ENCODE results near the gene CPT1B.

CPT1B gene

DNA sequence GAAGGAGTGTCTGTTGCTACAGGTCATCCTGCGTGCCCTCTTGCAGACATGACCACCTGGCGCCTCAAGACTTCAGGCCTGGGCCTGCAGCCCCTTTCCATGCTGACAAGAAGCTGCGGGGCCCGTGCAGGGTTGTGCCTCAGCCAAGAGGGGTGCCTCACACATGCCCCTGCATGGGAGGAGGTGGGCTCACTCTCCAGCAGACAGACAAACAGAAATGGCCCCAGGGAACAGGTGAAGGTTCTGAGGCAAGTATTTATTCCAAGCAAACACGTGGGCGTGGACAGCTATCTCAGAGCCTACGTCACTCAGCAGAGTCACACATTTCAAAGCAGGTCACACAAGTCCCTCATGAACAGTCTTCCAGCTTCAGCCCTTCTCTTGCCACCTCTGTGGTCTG, 9.6 kb downstream of the CPT1B start:
- no peak for DNase-seq

DNA sequence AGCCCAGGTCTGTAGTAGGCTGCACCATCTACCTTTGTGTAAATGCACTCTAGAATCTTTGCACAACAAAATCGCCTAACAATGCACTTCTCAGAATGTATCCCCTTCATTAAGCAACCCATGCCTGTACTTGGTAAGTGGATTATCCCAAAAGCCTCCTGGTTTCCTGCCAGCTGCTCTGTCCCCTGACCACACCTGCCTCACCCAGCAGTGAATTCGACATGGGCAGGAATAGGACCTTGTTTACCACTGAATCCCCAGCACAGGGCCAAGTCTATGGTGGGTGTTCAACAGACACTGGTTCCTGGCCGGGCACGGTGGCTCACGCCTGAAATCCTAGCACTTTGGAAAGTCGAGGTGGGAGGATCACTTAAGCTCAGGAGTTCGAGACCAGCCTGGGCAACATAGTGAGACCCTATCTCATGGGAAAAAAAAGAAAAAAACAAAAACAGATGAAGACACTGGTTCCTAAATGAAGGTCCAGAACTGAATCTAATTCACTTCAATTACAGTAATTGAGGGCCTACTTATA, 10.4 kb downstream of the CPT1B start:
- no peak for DNase-seq

DNA sequence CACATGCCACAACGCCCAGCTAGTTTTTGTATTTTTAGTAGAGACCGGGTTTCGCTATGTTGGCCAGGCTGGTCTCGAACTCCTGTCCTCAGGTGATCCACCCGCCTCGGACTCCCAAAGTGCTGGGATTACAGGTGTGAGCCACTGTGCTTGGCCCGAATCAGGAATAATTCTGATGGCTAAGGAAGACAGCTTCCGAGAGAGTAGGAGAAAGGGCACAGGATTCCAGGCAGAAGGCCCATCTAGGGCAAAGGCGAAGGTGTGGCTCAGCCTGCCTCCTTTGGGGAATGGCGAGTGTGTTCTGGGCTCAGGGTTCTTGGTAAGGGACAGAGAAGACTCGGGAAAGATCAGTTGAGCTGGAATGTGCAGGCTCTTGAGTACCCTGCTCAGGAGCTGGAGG, 13.9 kb downstream of the CPT1B start:
- no peak for DNase-seq

DNA sequence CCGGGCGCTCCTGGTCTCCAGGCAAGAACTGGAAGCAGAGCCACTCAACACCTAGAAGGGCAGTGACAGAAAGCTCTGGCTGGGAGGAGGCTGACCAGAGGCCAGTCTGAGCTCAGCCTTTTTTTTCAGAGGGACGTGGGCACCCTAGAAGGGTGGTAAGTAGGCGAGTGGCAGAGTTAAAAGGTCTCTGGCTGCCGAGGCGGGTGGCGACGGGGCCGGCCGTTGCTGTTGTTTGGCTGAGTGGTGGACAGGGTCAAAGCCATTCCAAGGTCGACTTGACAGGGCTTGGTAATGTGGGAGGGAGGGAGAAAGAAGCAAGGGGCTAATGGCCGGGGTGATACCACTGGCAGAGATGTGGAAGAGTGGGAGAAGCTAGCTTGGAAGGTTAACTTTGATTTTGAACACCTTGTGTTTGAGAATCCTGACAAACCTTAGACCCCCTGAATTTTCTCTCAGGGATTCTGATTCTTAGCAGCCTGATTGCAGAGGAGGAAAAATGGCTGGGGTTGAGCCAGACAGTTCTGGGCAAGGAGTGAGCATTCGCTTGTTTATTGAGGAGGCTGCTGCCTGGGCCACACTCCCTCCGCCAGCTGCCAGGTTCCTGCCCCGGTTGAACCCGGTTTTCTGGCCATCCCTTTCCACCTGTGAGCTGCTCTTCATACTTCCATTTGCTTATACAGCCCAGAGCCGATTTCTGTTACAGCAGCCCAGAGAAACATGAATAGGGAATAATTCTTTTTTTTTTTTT, 14.6 kb downstream of the CPT1B start:
- no peak for DNase-seq

DNA sequence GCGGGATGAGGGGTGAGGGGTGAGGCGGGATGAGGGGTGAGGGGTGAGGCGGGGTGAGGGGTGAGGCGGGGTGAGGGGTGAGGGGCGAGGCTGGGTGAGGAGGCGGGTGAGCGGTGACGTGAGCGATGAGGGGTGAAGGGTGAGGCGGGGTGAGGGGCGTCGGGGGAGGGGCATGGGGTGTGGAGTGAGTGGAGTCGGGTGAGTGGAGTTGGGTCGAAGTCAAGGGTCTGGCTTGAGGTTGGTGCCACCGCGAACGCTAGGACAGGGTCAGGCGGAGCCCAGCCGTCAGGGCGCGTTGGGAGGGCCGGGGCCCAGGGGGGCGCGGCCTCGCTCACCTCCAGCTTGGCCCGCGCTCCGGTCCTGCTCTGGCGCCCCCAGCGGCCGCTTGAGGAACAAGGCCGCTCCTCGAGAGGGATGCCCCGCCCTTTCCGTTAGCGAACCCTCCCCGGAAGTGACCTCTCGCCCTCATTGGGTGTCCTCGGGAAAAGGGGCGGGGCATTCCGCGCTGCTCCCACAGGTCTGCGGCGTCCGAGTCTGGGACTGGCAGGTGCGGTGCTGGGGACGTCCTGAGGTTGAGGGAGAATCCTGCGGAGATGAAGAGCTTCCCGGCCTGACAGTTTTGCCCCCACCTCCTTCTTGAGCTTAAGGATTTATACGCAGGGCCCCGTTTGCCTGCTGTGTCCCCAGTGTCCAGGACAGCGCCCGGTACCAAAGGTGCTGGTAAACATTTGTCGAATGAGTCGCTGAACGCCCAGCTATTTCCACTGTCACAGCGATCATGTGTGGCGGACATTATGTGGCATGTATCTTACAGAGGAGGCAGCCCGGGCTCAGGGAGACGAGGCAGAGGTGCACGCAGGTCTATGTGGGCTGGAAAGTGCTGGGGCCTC, 15.5 kb downstream of the CPT1B start, which contains the start of gene SYCE3:
SYCE3 (minus strand) TSS at position 397 of the 890 bp plus-strand sequence. CDS start 6,514 bp downstream, outside the sequence.
- peak; percentile 95 for DNase-seq

DNA sequence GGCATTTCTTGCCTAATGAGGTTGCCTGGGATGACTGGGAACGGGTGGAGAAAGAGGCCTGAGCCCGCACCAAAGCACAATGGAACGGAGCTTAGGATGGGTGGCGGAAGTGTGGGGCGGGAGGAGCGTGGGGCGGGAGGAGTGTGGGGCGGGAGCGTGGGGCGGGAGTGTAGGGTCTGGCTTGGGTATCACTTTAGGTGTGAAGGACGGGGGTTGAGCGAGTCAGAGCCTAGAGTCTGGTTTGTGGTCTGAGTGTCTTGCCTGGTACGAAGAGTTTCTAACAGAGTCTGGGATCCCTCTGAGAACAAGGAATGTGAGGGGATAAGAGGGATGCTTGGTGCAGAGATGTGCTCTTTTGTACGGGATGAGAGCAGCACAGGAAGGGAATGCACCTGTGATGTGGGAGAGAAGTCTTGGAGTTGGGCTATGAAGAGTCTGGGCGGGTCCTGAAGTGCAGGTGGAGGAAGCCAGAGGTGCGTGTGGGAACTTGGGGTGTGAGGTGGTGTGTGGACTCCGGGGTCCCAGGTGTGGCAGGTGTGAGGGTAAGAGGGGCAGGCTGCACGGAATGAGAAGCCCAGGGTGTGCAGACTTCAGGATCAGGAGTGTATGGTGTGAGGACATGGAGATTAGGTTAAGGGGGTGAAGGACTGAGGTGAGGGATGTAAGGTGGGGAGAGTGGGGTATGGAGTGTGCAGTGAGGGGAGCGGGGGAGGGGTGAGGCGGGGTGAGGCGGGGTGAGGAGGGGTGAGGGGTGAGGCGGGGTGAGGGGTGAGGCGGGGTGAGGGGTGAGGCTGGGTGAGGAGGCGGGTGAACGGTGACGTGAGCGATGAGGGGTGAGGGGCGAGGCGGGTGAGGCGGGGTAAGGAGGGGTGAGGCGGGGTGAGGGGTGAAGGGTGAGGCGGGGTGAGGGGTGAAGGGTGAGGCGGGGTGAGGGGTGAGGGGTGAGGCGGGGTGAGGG, 16.5 kb downstream of the CPT1B start:
- no peak for DNase-seq

DNA sequence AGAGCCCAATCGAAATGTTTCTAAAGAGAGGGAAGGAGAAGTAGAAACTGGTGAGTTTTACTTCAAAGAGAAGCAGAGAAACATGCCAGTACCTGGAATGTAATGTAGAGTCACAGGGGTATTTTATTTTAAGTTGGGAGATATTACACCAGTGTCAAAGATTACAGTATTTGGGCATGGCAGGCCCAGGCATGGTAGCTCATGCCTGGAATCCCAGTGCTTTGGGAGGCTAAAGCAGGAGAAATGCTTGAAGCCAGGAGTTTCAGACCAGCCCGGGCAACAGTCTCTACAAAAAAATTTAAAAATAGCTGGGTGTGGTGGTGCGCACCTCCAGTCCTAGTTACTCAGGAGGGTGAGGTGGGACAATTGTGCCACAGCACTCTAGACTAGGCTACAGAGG, 18.2 kb downstream of the CPT1B start:
- DNase-seq, result no peak

DNA sequence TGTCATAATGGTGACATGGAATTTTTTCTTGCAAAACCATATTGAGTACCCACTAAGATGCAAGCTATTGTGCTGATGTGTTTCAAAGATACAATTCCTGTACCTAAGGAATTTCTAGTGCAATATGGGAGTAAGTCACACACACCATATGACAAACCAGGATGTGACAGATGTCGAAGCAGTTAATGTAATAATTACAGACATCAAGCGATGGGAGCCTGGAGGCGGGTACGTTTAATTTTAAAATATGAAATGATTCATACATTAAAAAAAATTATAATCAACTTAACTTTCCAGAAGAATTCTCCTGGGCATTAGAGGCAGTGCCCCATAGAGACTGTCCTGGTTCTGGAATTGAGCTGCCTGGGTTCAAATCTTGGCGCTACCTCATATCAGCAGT, 21.5 kb downstream of the CPT1B start:
- no peak for DNase-seq

DNA sequence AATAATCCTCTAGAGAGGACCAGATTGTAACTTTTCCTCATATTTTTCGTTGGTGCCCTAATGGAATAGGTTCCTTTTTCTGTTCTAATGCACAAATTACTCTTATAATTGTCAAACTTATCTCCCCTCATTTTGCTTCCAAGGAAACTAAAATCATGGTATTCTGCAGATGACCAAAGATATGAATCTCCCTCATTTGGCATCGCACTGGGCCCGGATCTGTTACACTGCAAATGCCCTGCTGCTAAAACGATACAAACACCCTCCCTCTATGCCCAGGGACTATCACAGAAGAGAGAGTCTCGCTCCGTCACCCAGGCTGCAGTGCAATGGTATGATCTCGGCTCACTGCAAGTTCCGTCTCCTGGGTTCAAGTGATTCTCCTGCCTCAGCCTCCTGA, 24.9 kb downstream of the CPT1B start:
- DNase-seq, result no peak

DNA sequence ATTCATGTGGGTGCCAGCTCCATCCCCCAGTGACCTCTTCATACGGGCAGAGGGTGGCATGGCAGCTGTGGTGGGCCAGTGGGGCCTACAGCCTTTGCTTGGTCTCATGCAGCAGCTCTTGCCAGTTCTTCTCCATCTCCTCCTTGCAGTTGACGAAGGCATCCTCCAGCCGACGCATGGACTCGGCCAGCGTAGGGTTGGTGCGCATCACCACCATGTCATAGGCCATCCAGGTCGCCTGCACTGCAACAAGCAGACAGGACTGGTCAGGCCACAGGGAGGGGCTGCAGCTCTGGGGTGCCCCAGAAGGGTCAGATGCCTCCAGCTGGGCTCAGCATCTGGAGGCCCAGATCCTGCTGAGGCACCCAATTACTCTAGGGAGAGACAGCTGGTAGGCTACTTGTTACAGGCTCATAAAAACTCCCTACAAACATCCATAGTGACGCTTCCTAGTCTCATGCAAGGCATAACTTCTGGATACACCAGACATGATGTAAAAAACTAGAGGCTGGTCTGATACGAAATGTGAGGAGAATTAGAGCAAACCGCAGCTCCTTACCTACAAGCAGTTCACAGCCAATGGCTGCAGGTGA, 27.0 kb downstream of the CPT1B start:
- no peak for DNase-seq

DNA sequence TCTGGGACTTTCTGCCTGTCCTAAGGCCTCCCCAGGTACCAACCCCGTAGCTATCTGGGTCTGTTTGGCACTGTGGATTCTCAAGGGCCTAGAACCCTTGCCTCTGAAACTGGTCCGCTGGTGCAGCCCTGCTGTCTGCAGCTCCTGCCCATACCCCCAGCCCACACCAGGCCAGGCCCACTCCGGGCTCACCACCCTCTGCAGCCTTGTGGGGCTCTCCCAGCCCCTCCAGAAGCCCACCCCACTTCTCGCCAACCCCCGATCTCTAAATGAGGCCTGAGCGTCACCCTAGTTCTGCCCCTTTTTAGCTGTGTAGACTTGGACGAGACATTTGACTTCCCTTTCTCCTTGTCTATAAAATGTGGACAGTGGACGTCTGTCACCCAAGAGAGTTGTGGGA, 27.8 kb downstream of the CPT1B start:
- no peak for DNase-seq

DNA sequence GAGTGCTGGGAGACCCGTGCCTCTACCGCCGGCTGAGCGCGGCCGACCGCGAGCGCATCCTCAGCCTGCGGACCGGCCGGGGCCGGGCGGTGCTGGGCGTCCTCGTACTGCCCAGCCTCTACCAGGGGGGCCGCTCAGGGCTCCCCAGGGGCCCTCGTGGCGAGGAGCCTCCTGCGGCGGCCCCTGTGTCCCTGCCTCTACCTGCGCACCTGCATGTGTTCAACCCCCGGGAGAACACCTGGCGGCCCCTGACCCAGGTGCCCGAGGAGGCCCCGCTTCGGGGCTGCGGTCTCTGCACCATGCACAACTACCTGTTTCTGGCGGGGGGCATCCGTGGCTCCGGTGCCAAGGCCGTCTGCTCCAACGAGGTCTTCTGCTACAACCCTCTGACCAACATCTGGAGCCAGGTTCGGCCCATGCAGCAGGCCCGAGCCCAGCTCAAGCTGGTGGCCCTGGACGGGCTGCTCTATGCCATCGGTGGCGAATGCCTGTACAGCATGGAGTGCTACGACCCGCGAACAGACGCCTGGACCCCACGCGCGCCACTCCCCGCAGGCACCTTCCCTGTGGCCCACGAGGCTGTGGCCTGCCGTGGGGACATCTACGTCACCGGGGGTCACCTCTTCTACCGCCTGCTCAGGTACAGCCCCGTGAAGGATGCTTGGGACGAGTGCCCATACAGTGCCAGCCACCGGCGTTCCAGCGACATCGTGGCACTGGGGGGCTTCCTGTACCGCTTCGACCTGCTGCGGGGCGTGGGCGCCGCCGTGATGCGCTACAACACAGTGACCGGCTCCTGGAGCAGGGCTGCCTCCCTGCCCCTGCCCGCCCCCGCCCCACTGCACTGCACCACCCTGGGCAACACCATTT, 29.1 kb downstream of the CPT1B start:
- no peak for DNase-seq

DNA sequence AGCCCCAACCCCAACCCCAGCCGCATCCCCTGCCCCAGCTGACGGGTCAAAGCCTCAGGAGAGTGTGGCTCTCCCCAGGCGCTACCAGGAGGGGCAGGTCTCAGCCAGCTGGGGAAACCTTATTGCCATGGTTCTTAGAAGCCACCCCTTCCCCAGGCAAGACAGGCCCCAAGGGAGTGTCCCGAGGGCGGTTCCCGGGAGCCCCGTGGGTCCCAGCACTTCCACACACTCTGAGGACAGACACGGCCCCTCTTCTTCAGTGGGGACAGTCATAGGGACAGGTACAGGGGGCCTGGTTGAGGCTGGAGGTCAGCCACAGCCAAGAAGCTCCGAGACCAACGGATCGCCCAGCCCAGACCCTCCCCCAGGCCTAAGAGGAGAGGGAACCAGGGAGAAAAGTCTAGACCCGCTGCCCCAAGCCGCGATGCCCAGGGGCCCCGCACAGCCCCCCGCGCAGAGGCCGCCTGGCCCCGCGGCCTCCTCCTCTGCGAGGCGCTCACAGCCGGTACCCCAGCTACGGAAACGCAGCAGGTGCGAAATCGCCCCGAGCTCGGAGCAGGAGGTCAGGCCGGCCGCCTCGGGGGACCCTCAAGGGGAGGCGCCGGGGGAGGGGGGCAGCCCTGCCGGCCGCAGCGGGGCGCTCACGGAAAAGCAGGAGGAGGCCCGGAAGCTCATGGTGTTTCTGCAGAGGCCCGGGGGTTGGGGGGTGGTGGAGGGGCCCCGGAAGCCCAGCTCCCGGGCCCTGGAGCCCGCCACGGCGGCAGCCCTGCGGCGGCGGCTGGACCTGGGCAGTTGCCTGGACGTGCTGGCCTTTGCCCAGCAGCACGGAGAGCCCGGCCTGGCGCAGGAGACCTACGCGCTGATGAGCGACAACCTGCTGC, 29.9 kb downstream of the CPT1B start:
- DNase-seq, result peak; percentile 52

DNA sequence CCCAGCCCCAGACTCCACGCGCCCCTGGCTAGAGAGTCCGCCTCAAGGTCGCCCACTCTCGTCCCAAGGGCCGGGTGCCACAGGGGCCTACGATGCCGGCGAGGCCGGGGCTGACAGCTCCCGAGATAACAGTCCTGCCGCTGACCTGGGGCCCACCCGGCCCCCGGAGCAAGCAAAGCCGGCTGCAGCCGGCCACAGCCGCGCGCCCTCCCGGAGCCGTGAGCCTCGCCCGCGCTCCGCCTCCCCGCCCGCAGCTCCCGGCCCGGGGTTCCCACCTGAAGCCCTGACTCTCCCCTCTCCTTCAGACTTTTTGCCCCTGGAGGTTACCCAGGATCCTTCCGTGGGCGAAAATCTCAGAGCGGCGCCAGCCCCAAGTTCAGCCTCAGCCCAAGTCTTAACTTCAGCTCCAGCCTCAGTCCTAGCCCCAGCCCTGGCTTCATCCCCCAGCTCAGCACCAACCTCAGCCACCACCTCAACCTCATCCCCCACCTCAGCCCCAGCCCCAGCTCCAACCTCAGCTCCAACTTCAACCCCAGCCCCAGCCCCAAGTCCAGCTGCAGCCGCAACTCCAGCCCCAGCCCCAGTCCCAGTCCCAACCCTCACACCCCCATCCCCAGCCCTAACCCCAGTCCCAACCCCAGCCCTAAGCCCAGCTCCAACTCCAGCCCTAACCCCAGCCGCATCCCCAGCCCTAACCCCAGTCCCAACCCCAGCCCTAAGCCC, 30.8 kb downstream of the CPT1B start:
- no peak for DNase-seq

DNA sequence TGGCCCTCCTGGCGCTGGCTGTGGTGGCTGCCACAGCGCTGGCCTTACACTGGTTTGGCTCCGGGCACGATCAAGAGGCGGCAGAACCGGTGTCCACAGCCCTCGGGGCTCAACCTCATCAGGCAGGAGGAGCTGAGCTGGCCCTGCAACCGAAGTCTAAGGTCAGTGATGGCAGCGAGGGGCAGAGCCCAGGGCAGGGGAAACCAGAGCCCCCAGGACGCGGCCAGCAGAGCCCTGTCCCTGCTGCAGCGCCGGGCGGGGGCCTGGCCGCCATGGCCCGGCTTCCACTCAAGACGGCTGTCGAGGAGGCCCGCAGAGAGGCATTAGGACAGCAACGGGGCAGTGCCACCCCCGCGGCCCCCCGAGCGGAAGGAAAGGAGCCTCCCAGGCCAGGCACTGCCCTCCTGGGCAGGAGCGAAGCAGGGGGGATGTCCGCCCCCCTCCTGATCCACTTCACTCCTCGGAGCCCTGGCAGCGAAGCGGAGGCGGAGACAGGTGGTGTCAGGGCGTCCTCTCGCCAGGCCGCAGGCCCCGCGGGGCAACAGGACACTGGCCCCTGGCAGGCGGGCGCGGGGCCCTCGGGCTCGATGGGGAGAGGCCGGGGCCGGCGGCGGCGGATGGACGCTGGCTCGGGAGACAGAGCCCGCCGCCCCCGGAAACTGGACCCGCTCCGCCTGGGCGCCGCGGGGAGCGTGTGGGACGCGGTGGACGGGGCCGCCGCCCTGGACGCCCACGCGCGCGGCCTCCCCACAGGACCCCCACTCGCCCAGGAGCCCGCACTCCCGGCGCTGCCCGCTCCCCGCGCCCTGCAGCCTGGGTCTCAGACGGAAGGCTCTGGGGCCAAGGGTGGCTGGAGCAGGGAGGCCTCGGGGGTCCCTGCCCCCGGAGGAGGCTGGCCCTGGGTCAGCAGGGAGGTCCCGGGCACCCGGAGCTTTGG, 31.6 kb downstream of the CPT1B start:
- DNase-seq, result no peak

DNA sequence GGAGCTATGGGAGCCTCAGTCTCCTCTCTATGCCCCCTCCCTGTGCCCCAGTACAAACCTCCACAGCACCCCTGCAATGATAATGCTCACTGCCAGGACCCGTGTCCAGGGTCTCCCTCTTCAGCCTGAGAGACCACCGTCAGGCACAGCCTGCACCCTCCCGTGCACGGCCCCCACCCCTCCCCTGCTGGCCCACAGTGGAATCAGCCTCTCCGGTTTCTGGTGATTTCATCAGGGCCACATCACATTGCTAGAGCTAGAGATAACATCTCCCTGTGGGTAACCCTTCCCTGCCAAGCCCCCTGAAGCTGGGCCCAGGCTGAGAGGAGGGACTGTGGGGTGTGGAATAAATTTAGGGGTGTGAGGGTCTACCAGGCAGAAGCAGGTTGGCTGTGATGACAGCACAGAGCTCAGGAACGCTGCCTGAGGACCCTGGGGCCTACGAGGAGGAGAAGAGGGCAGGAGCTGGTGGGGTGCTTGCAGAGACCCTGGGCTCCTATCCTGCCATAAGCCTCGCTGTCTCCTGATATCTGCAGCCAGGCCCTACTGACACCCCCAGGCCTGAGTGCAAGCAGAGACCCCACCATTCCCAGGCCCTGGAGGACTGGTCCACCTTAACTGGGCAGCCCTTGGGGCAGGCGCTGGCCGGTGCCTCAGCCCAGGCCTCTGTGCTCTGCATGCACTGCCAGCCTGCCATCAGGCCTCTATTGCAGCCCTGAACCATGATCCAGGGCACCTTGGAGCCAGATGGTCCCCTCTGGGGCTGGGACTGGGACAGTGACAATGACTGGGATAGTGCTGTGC, 32.5 kb downstream of the CPT1B start, which contains the start of gene KLHDC7B:
KLHDC7B (plus strand) TSS at position 378 of the 804 bp plus-strand sequence; CDS start at position 723, 345 bp downstream.
- DNase-seq, result no peak

DNA sequence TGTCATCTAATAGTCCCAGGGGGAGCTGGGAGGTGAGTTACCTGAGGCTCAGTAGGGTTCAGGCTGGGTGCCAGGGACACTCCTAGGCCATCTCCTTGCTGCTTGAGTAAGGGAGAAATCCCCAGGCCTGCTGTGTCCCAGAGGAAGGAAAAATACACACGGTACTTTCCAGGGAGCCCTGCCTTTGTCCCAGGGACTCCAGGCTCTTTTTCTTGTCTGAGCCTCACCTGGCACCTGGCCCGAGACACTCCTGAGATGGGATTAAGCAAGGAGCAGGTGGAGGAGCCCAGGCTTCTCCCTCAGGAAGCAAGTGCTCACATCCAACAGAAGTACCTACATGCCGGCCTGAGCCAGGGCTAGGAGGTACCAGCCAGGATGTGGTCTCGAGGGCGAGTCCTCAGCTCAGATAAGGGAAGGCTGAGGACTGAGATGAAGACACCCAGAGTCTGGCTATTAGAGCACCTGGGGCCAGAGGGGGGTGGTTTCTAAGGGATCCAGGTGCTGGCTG, 33.4 kb downstream of the CPT1B start:
- DNase-seq, result no peak

All from effector CD4-positive, alpha-beta T cell (primary cell).